ENCODE results near the gene RIIAD1. TPM values are rescaled to one million over a fixed set of nuclear protein-coding genes. Genes with fewer than 3 reads are reported as not detected.

Gene RIIAD1
- total and polyA plus RNA-seq, 9 donors, result 0.51 to 34.9 (median 0.61) TPM; not detected in 5

- Histone ChIP-seq H3K36me3 (no peaks in the 10 kb centered on the region), H3K4me3 (no peak overlapping the region), H3K4me1 (ENCODE audit: insufficient read depth) (peaks cover 9% of the 10 kb centered on the region), H3K27me3 (no peaks in the 10 kb centered on the region), H3K27ac (no peak overlapping the region), H3K9me3 (no peaks in the 10 kb centered on the region)
- intact Hi-C loops (cut with DNase I), result no loop called here
- DNase-seq, result no peak
- TF ChIP-seq CTCF (IDR thresholded peaks at IDR 0.05), result no peak
- TF ChIP-seq POLR2A (IDR thresholded peaks at IDR 0.05), result no peak
- TF ChIP-seq EP300 (IDR thresholded peaks at IDR 0.05), result no peak
- WGBS, 3 donors, result 35 to 52% (median 36%) methylated on average over 4 of the region's 4 CpGs
Measured at GRCh38 chr1:151718011-151718431, 3.3 kb upstream of the RIIAD1 start.

- no peaks in the 10 kb centered on the region for H3K27me3 ChIP-seq
- H3K4me3 ChIP-seq, result no peak overlapping the region
- no peaks in the 10 kb centered on the region for H3K9me3 ChIP-seq
- H3K27ac ChIP-seq, result no peak overlapping the region
- 62 to 83% (median 77%) methylated on average over 4 of the region's 4 CpGs for WGBS, 3 donors
- intact Hi-C loops (cut with DNase I), result no loop called here
- DNase-seq, result no peak
- no peaks in the 10 kb centered on the region for H3K36me3 ChIP-seq
- TF ChIP-seq POLR2A (IDR thresholded peaks at IDR 0.05) (no peak), EP300 (IDR thresholded peaks at IDR 0.05) (no peak)
- H3K4me1 ChIP-seq (ENCODE audit: insufficient read depth), result peaks cover 9% of the 10 kb centered on the region
Measured at GRCh38 chr1:151718666-151719065, 2.7 kb upstream of the RIIAD1 start.

GRCh38 chr1:151720125-151720524 lies 1.2 kb upstream of the RIIAD1 start:
- Histone ChIP-seq H3K4me3 (no peak overlapping the region), H3K27ac (peak overlapping the region in 1 of 2 donors; percentile 68), H3K36me3 (no peaks in the 10 kb centered on the region), H3K4me1 (ENCODE audit: insufficient read depth) (peaks cover 9% of the 10 kb centered on the region), H3K27me3 (no peaks in the 10 kb centered on the region), H3K9me3 (no peaks in the 10 kb centered on the region)
- 37 to 44% (median 40%) methylated on average over 1 of the region's 1 CpG for WGBS, 3 donors
- no peak for DNase-seq
- no peak for TF ChIP-seq POLR2A (IDR thresholded peaks at IDR 0.05)
- no peak for TF ChIP-seq EP300 (IDR thresholded peaks at IDR 0.05)
- no peak for TF ChIP-seq CTCF (IDR thresholded peaks at IDR 0.05)
- intact Hi-C loops (cut with DNase I), result no loop called here

- Histone ChIP-seq H3K27me3 (no peaks in the 10 kb centered on the region), H3K4me1 (ENCODE audit: insufficient read depth) (peaks cover 9% of the 10 kb centered on the region), H3K27ac (peak overlapping the region in 1 of 2 donors; percentile 68), H3K9me3 (no peaks in the 10 kb centered on the region), H3K4me3 (peak overlapping the region; percentile 43), H3K36me3 (no peaks in the 10 kb centered on the region)
- WGBS, 3 donors, result 4 to 5% (median 5%) methylated on average over 5 of the region's 5 CpGs
- intact Hi-C loops (cut with DNase I), result no loop called here
- peak in 1 of 5 donors; percentile 18 for DNase-seq
- no peak for TF ChIP-seq POLR2A (IDR thresholded peaks at IDR 0.05)
- no peak for TF ChIP-seq EP300 (IDR thresholded peaks at IDR 0.05)
- no peak for TF ChIP-seq CTCF (IDR thresholded peaks at IDR 0.05)
Measured at GRCh38 chr1:151720554-151720953, 768 bp upstream of the RIIAD1 start.

- 21 to 26% (median 23%) methylated on average over 17 of the region's 17 CpGs for WGBS, 3 donors
- Histone ChIP-seq H3K4me3 (peak overlapping the region; percentile 43), H3K27me3 (no peaks in the 10 kb centered on the region), H3K9me3 (no peaks in the 10 kb centered on the region), H3K27ac (peak overlapping the region in 1 of 2 donors; percentile 68), H3K36me3 (no peaks in the 10 kb centered on the region), H3K4me1 (ENCODE audit: insufficient read depth) (peaks cover 8% of the 10 kb centered on the region)
- TF ChIP-seq EP300 (IDR thresholded peaks at IDR 0.05) (no peak), POLR2A (IDR thresholded peaks at IDR 0.05) (no peak), CTCF (IDR thresholded peaks at IDR 0.05) (no peak)
- intact Hi-C loops (cut with DNase I), result no loop called here
- no peak for DNase-seq
Measured at GRCh38 chr1:151721788-151722510, 627 bp downstream of the RIIAD1 start.
